Right renal cortex interstitium (tissue), 3 donors: ENCODE measurements around the gene IMMP2L. TPM values are rescaled to one million over a fixed set of nuclear protein-coding genes. Genes with fewer than 3 reads are reported as not detected.
"Not testable (repeated sequence)": the region's sequence is repeated elsewhere in the genome, so short reads cannot be mapped to it uniquely, and the experiment has no call there.

ENCODE experiments used
- DNase-seq, 3 donors: peaks; one replicate each; pipeline ENCODE4 v3.0.0-alpha.2; 2013; ENCODE audit warnings: low read depth in 3 of 3, low spot score in 2 of 3
- polyA plus RNA-seq, 3 donors: library from polyadenylated mRNA; unstranded; fragments of 120-200 nt; gene quantifications; one replicate each; pipeline ENCODE4 v1.2.1, GENCODE V29; 2013; ENCODE audit not compliant: insufficient read length in 3 of 3

IMMP2L gene
- polyA plus RNA-seq, 3 donors = 34.9 to 48.2 (median 45.7) TPM

GRCh38 chr7:111290419-111290818 is 271.9 kb downstream of the IMMP2L start:
- DNase-seq = no peak

- DNase-seq = not testable (repeated sequence)
Measured at GRCh38 chr7:111288441-111288840, 273.9 kb downstream of the IMMP2L start.

GRCh38 chr7:111282626-111283025 is 279.7 kb downstream of the IMMP2L start:
- no peak for DNase-seq

GRCh38 chr7:111274857-111275256 is 287.4 kb downstream of the IMMP2L start:
- no peak for DNase-seq

- no peak for DNase-seq
Measured at GRCh38 chr7:111272092-111272491, 290.2 kb downstream of the IMMP2L start.

- DNase-seq = not testable (repeated sequence)
Measured at GRCh38 chr7:111270794-111271193, 291.5 kb downstream of the IMMP2L start.

- DNase-seq = no peak
Measured at GRCh38 chr7:111268941-111269340, 293.4 kb downstream of the IMMP2L start.

GRCh38 chr7:111266613-111267012 is 295.7 kb downstream of the IMMP2L start:
- no peak for DNase-seq

GRCh38 chr7:111265394-111265793 is 296.9 kb downstream of the IMMP2L start:
- no peak for DNase-seq

GRCh38 chr7:111264981-111265380 is 297.3 kb downstream of the IMMP2L start:
- no peak for DNase-seq

GRCh38 chr7:111264111-111264868 is 298.0 kb downstream of the IMMP2L start:
- DNase-seq = no peak

- no peak for DNase-seq
Measured at GRCh38 chr7:111262293-111263116, 299.8 kb downstream of the IMMP2L start.

- no peak for DNase-seq
Measured at GRCh38 chr7:111261496-111261895, 300.8 kb downstream of the IMMP2L start.

GRCh38 chr7:111259991-111260390 is 302.3 kb downstream of the IMMP2L start:
- DNase-seq = no peak

- no peak for DNase-seq
Measured at GRCh38 chr7:111256391-111256790, 305.9 kb downstream of the IMMP2L start.

GRCh38 chr7:111255576-111255975 is 306.7 kb downstream of the IMMP2L start:
- DNase-seq = no peak

- not testable (repeated sequence) for DNase-seq
Measured at GRCh38 chr7:111251365-111251764, 310.9 kb downstream of the IMMP2L start.

GRCh38 chr7:111249807-111250206 is 312.5 kb downstream of the IMMP2L start:
- DNase-seq = not testable (repeated sequence)

GRCh38 chr7:111242141-111242755 is 320.0 kb downstream of the IMMP2L start:
- DNase-seq = no peak

- DNase-seq = no peak
Measured at GRCh38 chr7:111240371-111240770, 321.9 kb downstream of the IMMP2L start.

GRCh38 chr7:111239437-111239836 is 322.9 kb downstream of the IMMP2L start:
- DNase-seq = no peak
